ENCODE results near the gene GRIN2A.

The GRIN2A gene

GRCh38 chr16:9862327-9862726 is 319.9 kb downstream of the GRIN2A start:
- TF ChIP-seq, protein P1, sequence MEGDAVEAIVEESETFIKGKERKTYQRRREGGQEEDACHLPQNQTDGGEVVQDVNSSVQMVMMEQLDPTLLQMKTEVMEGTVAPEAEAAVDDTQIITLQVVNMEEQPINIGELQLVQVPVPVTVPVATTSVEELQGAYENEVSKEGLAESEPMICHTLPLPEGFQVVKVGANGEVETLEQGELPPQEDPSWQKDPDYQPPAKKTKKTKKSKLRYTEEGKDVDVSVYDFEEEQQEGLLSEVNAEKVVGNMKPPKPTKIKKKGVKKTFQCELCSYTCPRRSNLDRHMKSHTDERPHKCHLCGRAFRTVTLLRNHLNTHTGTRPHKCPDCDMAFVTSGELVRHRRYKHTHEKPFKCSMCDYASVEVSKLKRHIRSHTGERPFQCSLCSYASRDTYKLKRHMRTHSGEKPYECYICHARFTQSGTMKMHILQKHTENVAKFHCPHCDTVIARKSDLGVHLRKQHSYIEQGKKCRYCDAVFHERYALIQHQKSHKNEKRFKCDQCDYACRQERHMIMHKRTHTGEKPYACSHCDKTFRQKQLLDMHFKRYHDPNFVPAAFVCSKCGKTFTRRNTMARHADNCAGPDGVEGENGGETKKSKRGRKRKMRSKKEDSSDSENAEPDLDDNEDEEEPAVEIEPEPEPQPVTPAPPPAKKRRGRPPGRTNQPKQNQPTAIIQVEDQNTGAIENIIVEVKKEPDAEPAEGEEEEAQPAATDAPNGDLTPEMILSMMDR (IDR thresholded peaks at IDR 0.05), result no peak
- TF ChIP-seq ZFX (IDR thresholded peaks at IDR 0.05; ENCODE audit: borderline replicate concordance), result no peak
- H3K27ac ChIP-seq, result no peak overlapping the region

GRCh38 chr16:9860876-9861275 is 321.4 kb downstream of the GRIN2A start:
- TF ChIP-seq, protein P1 (IDR thresholded peaks at IDR 0.05), result no peak
- no peak for TF ChIP-seq ZFX (IDR thresholded peaks at IDR 0.05; ENCODE audit: borderline replicate concordance)
- no peak overlapping the region for H3K27ac ChIP-seq

GRCh38 chr16:9859701-9860327 is 322.4 kb downstream of the GRIN2A start:
- no peak overlapping the region for H3K27ac ChIP-seq
- TF ChIP-seq, protein P1 (IDR thresholded peaks at IDR 0.05), result no peak
- no peak for TF ChIP-seq ZFX (IDR thresholded peaks at IDR 0.05; ENCODE audit: borderline replicate concordance)

DNA sequence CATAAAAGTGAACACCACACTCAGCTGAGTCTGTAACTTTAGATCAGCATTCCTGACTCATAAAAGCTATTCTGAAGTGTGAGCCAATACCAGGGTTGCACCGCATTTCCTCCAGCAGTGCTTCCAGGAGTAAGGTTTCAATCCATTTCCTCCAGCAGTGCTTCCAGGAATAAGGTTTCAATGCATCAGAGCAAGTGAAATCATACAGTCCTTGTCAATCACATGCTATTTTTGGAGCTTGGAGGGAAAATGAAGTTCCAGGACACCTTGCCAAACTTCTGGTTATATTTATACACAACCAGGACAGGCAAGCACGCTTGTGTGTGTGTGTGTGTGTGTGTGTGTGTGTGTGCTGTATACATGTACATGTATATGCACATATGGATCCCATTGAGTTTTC is 327.6 kb downstream of the GRIN2A start:
- H3K27ac ChIP-seq, result no peak overlapping the region
- TF ChIP-seq, protein P1 (IDR thresholded peaks at IDR 0.05), result no peak
- no peak for TF ChIP-seq ZFX (IDR thresholded peaks at IDR 0.05; ENCODE audit: borderline replicate concordance)

DNA sequence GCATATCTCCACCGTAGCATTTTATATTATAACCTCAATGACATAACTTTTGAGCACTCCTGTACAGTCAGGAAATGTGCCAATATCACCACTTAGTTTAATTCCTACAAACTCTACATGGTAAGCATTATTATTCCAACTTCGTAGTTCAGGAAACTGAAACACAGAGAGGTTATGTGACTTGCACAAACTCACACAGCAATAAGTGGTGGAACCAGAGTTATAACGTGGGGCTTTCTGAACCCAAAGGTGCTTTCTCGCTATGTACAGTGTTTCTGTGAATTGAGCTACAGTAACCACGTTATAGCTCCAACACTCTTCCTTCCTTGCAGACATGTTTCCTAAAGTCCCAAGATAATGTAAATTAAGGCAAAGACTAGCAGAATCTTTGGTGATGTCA is 330.2 kb downstream of the GRIN2A start:
- H3K27ac ChIP-seq, result no peak overlapping the region
- TF ChIP-seq, protein P1 (IDR thresholded peaks at IDR 0.05), result no peak
- no peak for TF ChIP-seq ZFX (IDR thresholded peaks at IDR 0.05; ENCODE audit: borderline replicate concordance)

DNA sequence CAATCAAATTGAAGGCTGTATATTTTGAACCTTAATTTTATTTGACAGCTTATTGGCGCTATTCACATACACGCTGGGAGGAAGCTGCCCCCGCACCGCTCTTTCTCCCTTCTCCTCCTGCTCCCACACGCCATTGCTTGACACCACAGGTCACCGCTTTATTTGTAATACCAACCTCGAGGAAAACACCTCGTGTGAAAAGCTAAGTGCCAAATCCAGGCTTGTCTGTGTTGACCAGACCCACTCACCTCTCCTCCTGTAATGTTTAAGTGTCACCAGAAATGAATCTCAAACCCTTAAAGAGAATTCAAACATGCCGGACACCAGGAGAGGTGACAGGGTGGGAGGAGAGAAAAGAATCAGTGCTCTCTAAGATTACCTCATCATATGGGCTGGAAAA is 331.4 kb downstream of the GRIN2A start:
- TF ChIP-seq, protein P1 (IDR thresholded peaks at IDR 0.05), result no peak
- H3K27ac ChIP-seq, result no peak overlapping the region

DNA sequence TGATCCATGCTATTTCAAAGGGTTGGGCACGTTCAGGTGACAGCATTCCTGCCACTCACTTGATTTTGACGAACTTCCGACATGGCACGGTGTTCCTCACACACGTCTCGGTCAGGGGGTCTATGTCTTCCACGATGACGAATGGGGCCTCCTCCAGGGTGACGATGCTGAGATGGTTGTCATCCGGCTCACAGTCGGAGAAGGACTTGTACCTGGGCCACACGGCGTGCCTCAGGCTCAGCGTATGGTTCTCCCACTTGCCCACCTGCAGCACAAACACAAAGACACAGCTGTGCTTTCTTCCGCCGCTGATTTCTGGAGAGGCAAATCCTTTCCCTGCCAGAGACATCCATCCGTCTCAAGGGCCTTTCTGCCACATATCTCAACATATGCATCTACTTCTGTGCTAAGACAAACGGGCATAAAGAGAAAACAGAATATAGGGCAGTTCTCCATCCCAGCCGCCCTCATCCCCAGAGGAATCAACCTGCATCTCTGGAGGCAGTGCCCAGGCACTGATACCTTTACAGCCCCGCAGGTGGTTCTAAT is 332.5 kb downstream of the GRIN2A start:
- TF ChIP-seq ZFX (IDR thresholded peaks at IDR 0.05; ENCODE audit: borderline replicate concordance), result no peak
- TF ChIP-seq, protein P1 (IDR thresholded peaks at IDR 0.05), result no peak
- H3K27ac ChIP-seq, result no peak overlapping the region
